ENCODE measurements around the gene ADGRB3. TPM values are rescaled to one million over a fixed set of nuclear protein-coding genes. Genes with fewer than 3 reads are reported as not detected.

ADGRB3 gene
- polyA plus RNA-seq, 3 donors: 0.04 to 0.23 (median 0.05) TPM

DNA sequence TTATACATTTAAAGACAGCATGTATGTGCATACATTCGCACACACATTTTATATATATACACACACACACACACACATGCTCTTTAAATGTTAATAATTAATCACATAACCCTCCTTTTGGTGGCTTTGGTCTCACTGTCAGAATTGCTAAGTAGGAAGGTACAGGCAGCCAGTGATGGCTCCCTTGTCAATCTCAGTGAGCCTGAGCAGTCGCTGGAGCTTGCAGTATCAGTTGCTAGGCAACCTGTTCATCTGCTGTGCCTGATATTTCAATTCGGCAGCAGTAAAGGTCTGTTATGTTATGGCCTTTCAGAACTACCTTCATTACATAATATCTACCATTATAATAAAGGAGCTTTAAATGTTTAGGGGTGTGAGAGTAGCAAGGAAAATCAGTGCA lies 787.4 kb downstream of the ADGRB3 start:
- no peak overlapping the region for H3K4me3 Mint-ChIP-seq
- Histone ChIP-seq H3K36me3 (replicated peaks in 1 of 2; ENCODE audit: control insufficient read depth in 1 of 2, insufficient read depth in 2 of 2, low read length in 2 of 2) (no peaks in the 10 kb centered on the region), H3K4me2 (replicated peaks; ENCODE audit: extremely low read depth, low read length, poor library complexity, severe bottlenecking) (no peak overlapping the region), H3K4me1 (ENCODE audit: control insufficient read depth in 1 of 2, insufficient read depth in 2 of 2, low read length in 2 of 2) (no peaks in the 10 kb centered on the region), H2AFZ (ENCODE audit: insufficient read depth, low read depth, low read length, poor library complexity, severe bottlenecking) (no peak overlapping the region), H4K20me1 (ENCODE audit: insufficient read depth, low read length) (no peaks in the 10 kb centered on the region), H3K9ac (ENCODE audit: insufficient read depth, low read length, poor library complexity, severe bottlenecking) (no peak overlapping the region), H3K9me3 (replicated peaks in 1 of 2; ENCODE audit: control insufficient read depth in 1 of 2, insufficient read depth in 1 of 2, low read length in 2 of 2) (peaks cover 0 to 2% of the 10 kb centered on the region in 2 donors), H3K4me3 (replicated peaks in 1 of 3; ENCODE audit: low read depth in 2 of 3, low read length in 3 of 3) (no peak overlapping the region), H3K27me3 (ENCODE audit: control insufficient read depth in 2 of 2, insufficient read depth in 2 of 2, low read length in 2 of 2) (no peaks in the 10 kb centered on the region), H3K27ac (ENCODE audit: low read depth in 1 of 2, low read length in 2 of 2) (no peak overlapping the region), H3K79me2 (ENCODE audit: insufficient read depth, low read length) (no peaks in the 10 kb centered on the region)
- no peaks in the 10 kb centered on the region for H3K36me3 Mint-ChIP-seq
- peaks cover 0 to 9% (median 3%) of the 10 kb centered on the region in 7 donors for H3K9me3 Mint-ChIP-seq
- no peaks in the 10 kb centered on the region for H3K4me1 Mint-ChIP-seq
- DNase-seq: no peak
- no CpG with 5 or more reads among the region's 3 CpGs for WGBS (ENCODE audit: insufficient coverage)
- TF ChIP-seq, protein P1, sequence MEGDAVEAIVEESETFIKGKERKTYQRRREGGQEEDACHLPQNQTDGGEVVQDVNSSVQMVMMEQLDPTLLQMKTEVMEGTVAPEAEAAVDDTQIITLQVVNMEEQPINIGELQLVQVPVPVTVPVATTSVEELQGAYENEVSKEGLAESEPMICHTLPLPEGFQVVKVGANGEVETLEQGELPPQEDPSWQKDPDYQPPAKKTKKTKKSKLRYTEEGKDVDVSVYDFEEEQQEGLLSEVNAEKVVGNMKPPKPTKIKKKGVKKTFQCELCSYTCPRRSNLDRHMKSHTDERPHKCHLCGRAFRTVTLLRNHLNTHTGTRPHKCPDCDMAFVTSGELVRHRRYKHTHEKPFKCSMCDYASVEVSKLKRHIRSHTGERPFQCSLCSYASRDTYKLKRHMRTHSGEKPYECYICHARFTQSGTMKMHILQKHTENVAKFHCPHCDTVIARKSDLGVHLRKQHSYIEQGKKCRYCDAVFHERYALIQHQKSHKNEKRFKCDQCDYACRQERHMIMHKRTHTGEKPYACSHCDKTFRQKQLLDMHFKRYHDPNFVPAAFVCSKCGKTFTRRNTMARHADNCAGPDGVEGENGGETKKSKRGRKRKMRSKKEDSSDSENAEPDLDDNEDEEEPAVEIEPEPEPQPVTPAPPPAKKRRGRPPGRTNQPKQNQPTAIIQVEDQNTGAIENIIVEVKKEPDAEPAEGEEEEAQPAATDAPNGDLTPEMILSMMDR (IDR thresholded peaks at IDR 0.05): no peak
- peaks cover 0 to 2% (median 2%) of the 10 kb centered on the region in 3 donors for H3K27me3 Mint-ChIP-seq (ENCODE audit: low read depth in 3 of 3)
- intact Hi-C loops (cut with micrococcal nuclease): no loop called here
- no peak overlapping the region for H3K27ac Mint-ChIP-seq

DNA sequence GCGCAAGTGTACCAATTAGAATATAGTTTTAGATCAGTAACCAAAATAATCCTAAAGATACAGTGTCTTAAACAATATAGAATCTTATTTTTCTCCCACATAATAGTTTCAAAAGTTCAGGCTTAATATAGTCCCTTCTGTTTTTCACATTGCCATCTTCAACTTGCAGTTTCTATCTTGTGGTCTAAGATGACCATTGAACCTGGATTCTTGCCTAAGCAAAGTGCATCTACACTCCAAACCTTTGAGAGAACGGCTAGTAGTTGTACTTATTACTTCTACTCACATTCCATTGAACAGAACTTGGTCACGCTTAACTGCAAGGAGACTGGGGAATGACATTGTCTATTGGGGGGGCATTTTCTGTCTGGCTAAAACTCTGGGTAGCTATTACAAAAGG lies 788.7 kb downstream of the ADGRB3 start:
- Histone ChIP-seq H3K4me2 (replicated peaks; ENCODE audit: extremely low read depth, low read length, poor library complexity, severe bottlenecking) (no peak overlapping the region), H3K4me3 (replicated peaks in 1 of 3; ENCODE audit: low read depth in 2 of 3, low read length in 3 of 3) (no peak overlapping the region), H2AFZ (ENCODE audit: insufficient read depth, low read depth, low read length, poor library complexity, severe bottlenecking) (no peak overlapping the region), H4K20me1 (ENCODE audit: insufficient read depth, low read length) (no peaks in the 10 kb centered on the region), H3K27ac (ENCODE audit: low read depth in 1 of 2, low read length in 2 of 2) (no peak overlapping the region), H3K36me3 (replicated peaks in 1 of 2; ENCODE audit: control insufficient read depth in 1 of 2, insufficient read depth in 2 of 2, low read length in 2 of 2) (no peaks in the 10 kb centered on the region), H3K9me3 (replicated peaks in 1 of 2; ENCODE audit: control insufficient read depth in 1 of 2, insufficient read depth in 1 of 2, low read length in 2 of 2) (no peaks in the 10 kb centered on the region), H3K4me1 (ENCODE audit: control insufficient read depth in 1 of 2, insufficient read depth in 2 of 2, low read length in 2 of 2) (no peaks in the 10 kb centered on the region), H3K79me2 (ENCODE audit: insufficient read depth, low read length) (no peaks in the 10 kb centered on the region), H3K27me3 (ENCODE audit: control insufficient read depth in 2 of 2, insufficient read depth in 2 of 2, low read length in 2 of 2) (no peaks in the 10 kb centered on the region), H3K9ac (ENCODE audit: insufficient read depth, low read length, poor library complexity, severe bottlenecking) (no peak overlapping the region)
- DNase-seq: no peak
- intact Hi-C loops (cut with micrococcal nuclease): no loop called here
- Mint-ChIP-seq H3K9me3 (peaks cover 0 to 4% (median 1%) of the 10 kb centered on the region in 7 donors), H3K4me1 (no peaks in the 10 kb centered on the region), H3K4me3 (no peak overlapping the region), H3K36me3 (no peaks in the 10 kb centered on the region), H3K27me3 (ENCODE audit: low read depth in 3 of 3) (peaks cover 0 to 2% (median 0%) of the 10 kb centered on the region in 3 donors), H3K27ac (no peak overlapping the region)
- TF ChIP-seq, protein P1 (IDR thresholded peaks at IDR 0.05): no peak
- no CpG with 5 or more reads among the region's 3 CpGs for WGBS (ENCODE audit: insufficient coverage)
